Fibroblast of skin of scalp (primary cell): ENCODE data around the gene KIF13A.
"Not testable (repeated sequence)": the region's sequence is repeated elsewhere in the genome, so short reads cannot be mapped to it uniquely, and the experiment has no call there.

Source experiments
- DNase-seq: peaks from one replicate; pipeline ENCODE4 v3.0.0-alpha.2; 2013

KIF13A gene

GRCh38 chr6:17967668-17968518 lies 19.5 kb downstream of the KIF13A start:
- DNase-seq, result peak; percentile 88

DNA sequence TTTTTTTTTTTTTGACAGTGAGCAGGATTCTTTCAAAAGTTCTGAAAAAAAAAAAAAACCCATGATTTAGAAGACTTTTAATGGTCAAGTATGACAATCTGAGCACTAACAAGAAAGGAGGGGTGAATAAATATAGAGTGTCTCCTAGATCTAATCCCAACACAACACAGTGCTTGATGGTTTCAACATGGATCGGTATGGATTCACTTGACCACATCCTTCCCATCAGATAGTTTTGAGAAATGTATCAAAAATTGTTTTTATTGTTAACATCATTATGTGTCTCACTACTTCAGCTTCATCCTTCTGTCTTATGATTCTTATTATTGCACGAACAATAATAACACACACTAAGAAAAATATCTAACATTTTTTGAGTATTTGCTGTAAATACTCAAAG lies 21.0 kb downstream of the KIF13A start:
- peak; percentile 60 for DNase-seq

- peak; percentile 68 for DNase-seq
Observed at GRCh38 chr6:17965397-17965796, 22.0 kb downstream of the KIF13A start.

DNA sequence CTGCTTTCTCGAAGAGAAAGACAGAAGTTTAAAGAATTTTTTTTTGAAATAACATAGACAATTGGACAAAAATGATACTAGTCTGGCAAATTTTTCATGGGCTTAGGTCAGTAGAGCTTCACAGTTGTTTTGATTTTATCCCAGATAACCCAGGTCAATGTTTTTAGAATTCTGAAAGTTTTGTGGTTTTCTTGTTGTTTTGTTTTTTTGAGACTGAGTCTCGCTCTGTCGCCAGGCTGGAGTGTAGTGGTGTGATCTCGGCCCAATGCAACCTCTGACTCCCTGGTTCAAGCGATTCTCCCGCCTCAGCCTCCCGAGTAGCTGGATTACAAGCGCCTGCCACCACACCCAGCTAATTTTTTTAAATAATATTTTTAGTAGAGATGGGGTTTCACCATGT lies 22.8 kb downstream of the KIF13A start:
- peak; percentile 38 for DNase-seq

DNA sequence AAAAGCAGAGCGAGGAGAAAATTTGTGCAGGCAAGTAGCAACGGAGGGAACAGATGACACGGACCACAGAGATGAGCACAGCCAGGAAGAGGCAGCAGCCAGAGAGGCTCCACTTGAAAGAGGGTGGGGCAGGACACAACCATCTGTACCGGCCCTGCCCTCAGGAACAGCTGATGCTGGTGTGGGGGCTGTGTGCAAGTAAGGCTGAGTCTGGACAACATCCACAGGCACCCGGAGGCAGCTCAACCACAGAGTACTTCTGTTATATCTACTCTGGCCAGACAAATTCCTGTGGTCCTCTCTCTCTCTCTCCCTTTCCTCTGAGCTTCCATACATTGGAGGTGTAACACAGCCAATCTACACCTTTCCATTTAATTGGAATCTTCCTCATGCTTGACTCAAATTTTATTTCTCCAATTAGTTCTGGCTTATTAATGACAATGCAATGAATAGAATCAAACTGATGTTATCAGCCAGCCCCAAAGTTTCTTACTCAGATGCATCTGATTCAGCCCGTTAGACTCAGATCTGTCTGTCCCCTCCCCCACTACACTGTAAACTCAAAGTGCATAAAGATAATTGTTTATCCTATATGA lies 24.9 kb downstream of the KIF13A start:
- peak; percentile 94 for DNase-seq

- DNase-seq, result no peak
Observed at GRCh38 chr6:17959302-17959701, 28.1 kb downstream of the KIF13A start.

- DNase-seq, result no peak
Observed at GRCh38 chr6:17957904-17958620, 29.4 kb downstream of the KIF13A start.

GRCh38 chr6:17957498-17957897 lies 29.9 kb downstream of the KIF13A start:
- DNase-seq, result no peak

- DNase-seq, result no peak
Observed at GRCh38 chr6:17957086-17957485, 30.3 kb downstream of the KIF13A start.

DNA sequence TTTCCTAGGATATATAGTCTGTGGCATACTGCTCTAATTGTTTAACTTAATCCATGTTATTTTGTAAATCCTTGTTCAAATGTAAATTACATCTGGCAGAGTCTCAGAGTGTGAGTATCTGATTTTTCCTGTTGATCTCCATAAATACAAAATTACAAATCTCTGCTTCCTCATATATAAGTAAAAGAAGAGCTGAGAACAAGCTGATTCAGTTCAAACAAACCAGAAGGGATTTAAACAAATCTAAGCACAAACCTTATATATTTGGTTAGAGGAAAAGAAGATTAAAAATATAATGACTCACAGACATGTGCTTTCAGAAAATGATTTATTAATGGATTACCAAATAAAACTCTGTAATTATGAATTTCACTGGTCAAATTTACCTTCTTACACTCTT lies 37.3 kb downstream of the KIF13A start:
- no peak for DNase-seq

DNA sequence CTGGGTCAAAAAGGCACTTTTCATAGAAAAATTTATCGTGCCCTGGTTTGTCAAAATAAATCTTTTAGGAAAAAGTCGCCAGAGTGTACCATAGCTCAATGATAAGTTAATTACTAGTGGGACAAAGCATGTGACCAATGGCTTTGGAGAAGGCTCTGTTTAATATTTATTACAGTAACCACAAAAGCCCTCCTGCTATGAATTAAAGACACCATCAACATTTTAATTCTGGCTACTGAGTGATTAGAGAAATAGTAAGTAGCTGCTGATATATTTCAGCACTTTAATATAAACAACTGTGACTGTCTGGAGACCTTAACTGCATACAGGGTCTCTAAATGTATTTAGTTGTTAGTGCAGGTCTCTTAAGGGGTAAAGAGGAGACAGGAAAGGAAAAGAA lies 38.3 kb downstream of the KIF13A start:
- DNase-seq, result no peak

- no peak for DNase-seq
Observed at GRCh38 chr6:17948725-17949124, 38.7 kb downstream of the KIF13A start.

GRCh38 chr6:17947574-17947973 lies 39.9 kb downstream of the KIF13A start:
- not testable (repeated sequence) for DNase-seq

DNA sequence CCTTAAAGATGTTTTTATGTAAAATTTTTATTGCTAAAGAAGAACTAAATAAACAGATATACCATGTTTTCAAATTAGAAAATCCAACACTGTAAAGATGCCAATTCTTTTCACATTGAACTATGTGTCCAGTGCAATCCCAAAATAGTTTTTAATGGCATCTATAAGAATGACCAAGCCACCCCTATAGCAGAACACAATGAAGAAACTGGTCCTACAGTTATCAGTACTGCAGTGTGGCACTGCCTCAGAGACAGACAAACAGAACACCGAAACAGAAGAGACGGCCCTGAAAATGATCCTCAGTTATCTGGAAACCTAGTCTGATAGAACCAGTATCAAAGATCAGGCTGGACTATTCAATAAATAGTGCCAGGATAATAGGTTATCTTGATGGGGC lies 41.9 kb downstream of the KIF13A start:
- no peak for DNase-seq

DNA sequence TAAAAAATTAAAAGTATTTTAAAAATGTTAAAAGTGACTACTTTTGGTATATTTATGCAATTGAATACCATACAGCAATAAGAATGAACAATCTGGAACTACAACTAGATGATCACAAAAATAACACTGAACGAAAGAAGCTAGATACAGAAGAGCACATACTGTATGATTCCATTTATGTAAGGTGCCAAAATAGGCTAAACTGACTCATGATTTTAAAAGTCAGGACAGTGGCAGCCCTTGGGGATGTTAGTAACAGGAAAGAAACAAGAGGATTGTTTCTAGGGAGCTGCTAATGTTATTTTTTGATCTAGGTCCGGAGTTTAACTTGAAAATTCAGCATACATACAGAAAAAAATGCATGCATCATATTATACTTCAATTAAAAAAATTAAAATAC lies 42.3 kb downstream of the KIF13A start:
- no peak for DNase-seq

- no peak for DNase-seq
Observed at GRCh38 chr6:17941318-17941717, 46.1 kb downstream of the KIF13A start.

DNA sequence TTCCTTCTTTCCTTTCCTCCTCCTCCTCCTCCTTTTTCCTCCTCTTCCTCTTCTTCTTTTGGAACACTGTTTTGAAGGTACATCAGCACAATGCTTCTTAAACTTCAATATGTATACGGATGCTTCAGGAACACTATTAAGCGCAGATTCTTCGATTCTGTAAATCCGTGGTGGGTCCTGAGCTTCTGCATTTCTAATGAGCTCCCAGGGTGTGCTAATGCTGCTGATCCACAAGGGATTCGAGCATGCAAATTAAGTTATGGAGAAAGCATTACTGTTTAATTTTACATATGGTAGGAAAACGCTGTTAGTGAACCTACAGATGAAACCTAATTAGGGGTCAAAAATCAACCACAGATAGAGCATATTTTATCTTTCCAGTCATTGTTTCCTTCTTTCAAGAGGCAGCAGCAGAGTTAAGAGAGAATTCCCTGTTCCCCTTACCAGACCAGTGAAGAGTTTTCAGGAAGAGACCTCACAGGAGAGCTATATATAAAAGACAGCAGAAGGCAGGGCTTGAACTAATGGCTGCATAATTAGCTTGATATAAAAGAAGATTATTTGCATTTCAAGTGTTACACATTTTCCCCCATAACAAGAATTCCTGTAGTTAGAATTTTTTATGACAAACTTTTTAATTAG lies 47.2 kb downstream of the KIF13A start:
- no peak for DNase-seq

GRCh38 chr6:17938901-17939300 lies 48.5 kb downstream of the KIF13A start:
- peak; percentile 86 for DNase-seq

- no peak for DNase-seq
Observed at GRCh38 chr6:17935188-17936149, 52.0 kb downstream of the KIF13A start.

GRCh38 chr6:17933716-17934115 lies 53.7 kb downstream of the KIF13A start:
- no peak for DNase-seq

GRCh38 chr6:17932330-17932852 lies 55.0 kb downstream of the KIF13A start:
- peak; percentile 92 for DNase-seq

DNA sequence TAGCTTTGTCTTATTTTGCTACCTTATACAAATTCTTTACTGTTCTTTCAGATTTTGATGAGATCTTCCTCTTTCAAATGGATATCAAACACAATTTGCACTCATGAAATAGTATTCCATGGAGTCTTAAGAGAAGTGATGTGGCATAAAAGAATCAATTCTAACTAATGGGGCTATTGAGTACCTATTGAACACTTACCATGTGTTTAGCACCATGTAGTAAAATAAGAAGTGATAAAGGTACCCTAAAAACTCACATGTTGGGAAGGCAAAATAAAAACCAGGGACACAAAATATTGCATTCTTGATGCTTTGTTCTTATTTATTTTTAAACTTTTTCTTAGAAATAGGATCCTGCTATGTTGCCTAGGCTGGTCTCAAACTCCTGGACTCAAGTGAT lies 56.2 kb downstream of the KIF13A start:
- DNase-seq, result no peak
